ENCODE measurements around the gene CSGALNACT2. TPM values are rescaled to one million over a fixed set of nuclear protein-coding genes. Genes with fewer than 3 reads are reported as not detected.

CSGALNACT2 gene
- total and polyA plus RNA-seq, 10 of the 15 experiments (the other 5 are each of a cell fraction or from before 2014, with no cell fraction given), result 2.5 to 12.6 (median 8.7) TPM

DNA sequence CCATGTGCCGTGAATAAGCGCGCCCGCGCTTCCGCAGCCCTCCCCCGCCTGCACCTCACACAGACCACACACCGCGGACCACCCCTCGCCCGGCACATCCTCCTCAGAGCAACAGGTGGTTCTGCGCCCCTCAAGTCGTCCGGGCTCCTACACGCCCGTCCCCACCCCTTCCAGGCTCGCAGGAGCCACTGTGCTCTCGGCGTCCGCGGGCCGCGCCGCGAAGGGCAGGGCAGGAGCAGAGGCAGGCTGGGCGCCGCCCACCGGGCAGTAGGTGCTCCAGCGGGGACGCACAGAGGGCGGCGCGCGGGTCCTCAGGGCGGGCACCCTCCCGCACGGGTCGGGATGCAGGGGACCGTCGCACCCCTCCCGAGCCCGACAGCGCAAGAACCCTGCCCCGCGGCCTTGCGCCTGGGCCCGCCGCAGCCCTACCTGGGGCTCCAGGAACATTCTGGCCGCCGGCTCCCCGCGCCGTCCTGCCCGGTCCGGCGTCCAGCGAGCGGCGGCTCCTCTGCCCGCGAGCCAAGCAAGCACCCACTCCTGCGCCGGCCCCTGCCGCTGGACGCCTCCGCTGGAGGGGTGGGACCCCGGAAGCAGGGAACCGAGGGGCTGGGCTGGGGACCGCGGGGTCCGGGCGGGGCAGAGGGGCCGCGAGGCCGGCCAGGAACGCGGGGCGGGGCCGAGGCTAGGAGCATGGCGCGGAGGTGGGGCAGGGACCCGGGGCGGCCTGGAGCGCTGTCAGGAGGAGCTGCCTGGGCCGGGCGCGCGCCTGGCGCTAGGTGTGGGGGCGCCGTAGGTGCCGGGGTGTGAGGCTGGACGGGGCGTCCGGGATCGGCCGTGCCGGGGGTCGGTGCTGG is 91.2 kb downstream of the CSGALNACT2 start:
- no peak overlapping the region for H3K27ac ChIP-seq (ENCODE audit: control insufficient read depth, insufficient read depth)
- no peak for DNase-seq (ENCODE audit: low read depth, low spot score)
- no peaks in the 10 kb centered on the region for H3K79me2 ChIP-seq (ENCODE audit: control insufficient read depth, insufficient read depth, low read length)
- H2AFZ ChIP-seq (ENCODE audit: control insufficient read depth, low read depth, low read length), result no peak overlapping the region
- no peaks in the 10 kb centered on the region for H3K4me1 ChIP-seq (ENCODE audit: control insufficient read depth, insufficient read depth, low read length)
- peak; percentile 20; the same call in 2 of the 3 replicates for ATAC-seq
- peaks cover 0 to 17% of the 10 kb centered on the region in 2 experiments; a peak in 2 of 4 replicates for H3K27me3 ChIP-seq (replicated peaks in 1 of 2; ENCODE audit: control insufficient read depth in 2 of 2, insufficient read depth in 2 of 2, low read length in 1 of 2)
- H4K20me1 ChIP-seq (ENCODE audit: control insufficient read depth, insufficient read depth), result no peaks in the 10 kb centered on the region
- H3K9me3 ChIP-seq (replicated peaks; ENCODE audit: control insufficient read depth, insufficient read depth, low read length), result no peaks in the 10 kb centered on the region
- H3K36me3 ChIP-seq (ENCODE audit: control insufficient read depth in 2 of 2, insufficient read depth in 2 of 2, low read length in 1 of 2), result no peaks in the 10 kb centered on the region
- intact Hi-C loops (cut with micrococcal nuclease; ENCODE audit: unreplicated experiment), result no loop called here
- TF ChIP-seq MXI1 (IDR thresholded peaks at IDR 0.05; ENCODE audit: low read depth, low read length) (no peak), SMC3 (IDR thresholded peaks at IDR 0.05; ENCODE audit: borderline replicate concordance, low read length) (no peak), GABPA (IDR thresholded peaks at IDR 0.05; ENCODE audit: low read depth) (no peak), HCFC1 (IDR thresholded peaks at IDR 0.05; ENCODE audit: low read length) (no peak), BMI1 (IDR thresholded peaks at IDR 0.05; ENCODE audit: borderline replicate concordance) (no peak), DPF2 (IDR thresholded peaks at IDR 0.05) (no peak), EED (IDR thresholded peaks at IDR 0.05; ENCODE audit: low read depth) (no peak), ZNF217 (IDR thresholded peaks at IDR 0.05) (no peak)
- TF ChIP-seq, protein P1, sequence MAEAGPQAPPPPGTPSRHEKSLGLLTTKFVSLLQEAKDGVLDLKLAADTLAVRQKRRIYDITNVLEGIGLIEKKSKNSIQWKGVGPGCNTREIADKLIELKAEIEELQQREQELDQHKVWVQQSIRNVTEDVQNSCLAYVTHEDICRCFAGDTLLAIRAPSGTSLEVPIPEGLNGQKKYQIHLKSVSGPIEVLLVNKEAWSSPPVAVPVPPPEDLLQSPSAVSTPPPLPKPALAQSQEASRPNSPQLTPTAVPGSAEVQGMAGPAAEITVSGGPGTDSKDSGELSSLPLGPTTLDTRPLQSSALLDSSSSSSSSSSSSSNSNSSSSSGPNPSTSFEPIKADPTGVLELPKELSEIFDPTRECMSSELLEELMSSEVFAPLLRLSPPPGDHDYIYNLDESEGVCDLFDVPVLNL (IDR thresholded peaks at IDR 0.05; ENCODE audit: low read depth, low read length), result no peak
- TF ChIP-seq, protein P2, sequence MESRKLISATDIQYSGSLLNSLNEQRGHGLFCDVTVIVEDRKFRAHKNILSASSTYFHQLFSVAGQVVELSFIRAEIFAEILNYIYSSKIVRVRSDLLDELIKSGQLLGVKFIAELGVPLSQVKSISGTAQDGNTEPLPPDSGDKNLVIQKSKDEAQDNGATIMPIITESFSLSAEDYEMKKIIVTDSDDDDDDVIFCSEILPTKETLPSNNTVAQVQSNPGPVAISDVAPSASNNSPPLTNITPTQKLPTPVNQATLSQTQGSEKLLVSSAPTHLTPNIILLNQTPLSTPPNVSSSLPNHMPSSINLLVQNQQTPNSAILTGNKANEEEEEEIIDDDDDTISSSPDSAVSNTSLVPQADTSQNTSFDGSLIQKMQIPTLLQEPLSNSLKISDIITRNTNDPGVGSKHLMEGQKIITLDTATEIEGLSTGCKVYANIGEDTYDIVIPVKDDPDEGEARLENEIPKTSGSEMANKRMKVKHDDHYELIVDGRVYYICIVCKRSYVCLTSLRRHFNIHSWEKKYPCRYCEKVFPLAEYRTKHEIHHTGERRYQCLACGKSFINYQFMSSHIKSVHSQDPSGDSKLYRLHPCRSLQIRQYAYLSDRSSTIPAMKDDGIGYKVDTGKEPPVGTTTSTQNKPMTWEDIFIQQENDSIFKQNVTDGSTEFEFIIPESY (IDR thresholded peaks at IDR 0.05), result no peak
- TF ChIP-seq, protein P3, sequence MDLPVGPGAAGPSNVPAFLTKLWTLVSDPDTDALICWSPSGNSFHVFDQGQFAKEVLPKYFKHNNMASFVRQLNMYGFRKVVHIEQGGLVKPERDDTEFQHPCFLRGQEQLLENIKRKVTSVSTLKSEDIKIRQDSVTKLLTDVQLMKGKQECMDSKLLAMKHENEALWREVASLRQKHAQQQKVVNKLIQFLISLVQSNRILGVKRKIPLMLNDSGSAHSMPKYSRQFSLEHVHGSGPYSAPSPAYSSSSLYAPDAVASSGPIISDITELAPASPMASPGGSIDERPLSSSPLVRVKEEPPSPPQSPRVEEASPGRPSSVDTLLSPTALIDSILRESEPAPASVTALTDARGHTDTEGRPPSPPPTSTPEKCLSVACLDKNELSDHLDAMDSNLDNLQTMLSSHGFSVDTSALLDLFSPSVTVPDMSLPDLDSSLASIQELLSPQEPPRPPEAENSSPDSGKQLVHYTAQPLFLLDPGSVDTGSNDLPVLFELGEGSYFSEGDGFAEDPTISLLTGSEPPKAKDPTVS (IDR thresholded peaks at IDR 0.05; ENCODE audit: low read depth, low read length), result no peak
- TF ChIP-seq, protein P4, sequence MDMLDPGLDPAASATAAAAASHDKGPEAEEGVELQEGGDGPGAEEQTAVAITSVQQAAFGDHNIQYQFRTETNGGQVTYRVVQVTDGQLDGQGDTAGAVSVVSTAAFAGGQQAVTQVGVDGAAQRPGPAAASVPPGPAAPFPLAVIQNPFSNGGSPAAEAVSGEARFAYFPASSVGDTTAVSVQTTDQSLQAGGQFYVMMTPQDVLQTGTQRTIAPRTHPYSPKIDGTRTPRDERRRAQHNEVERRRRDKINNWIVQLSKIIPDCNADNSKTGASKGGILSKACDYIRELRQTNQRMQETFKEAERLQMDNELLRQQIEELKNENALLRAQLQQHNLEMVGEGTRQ (IDR thresholded peaks at IDR 0.05; ENCODE audit: borderline replicate concordance, low read depth, low read length), result no peak
- TF ChIP-seq, protein P5, sequence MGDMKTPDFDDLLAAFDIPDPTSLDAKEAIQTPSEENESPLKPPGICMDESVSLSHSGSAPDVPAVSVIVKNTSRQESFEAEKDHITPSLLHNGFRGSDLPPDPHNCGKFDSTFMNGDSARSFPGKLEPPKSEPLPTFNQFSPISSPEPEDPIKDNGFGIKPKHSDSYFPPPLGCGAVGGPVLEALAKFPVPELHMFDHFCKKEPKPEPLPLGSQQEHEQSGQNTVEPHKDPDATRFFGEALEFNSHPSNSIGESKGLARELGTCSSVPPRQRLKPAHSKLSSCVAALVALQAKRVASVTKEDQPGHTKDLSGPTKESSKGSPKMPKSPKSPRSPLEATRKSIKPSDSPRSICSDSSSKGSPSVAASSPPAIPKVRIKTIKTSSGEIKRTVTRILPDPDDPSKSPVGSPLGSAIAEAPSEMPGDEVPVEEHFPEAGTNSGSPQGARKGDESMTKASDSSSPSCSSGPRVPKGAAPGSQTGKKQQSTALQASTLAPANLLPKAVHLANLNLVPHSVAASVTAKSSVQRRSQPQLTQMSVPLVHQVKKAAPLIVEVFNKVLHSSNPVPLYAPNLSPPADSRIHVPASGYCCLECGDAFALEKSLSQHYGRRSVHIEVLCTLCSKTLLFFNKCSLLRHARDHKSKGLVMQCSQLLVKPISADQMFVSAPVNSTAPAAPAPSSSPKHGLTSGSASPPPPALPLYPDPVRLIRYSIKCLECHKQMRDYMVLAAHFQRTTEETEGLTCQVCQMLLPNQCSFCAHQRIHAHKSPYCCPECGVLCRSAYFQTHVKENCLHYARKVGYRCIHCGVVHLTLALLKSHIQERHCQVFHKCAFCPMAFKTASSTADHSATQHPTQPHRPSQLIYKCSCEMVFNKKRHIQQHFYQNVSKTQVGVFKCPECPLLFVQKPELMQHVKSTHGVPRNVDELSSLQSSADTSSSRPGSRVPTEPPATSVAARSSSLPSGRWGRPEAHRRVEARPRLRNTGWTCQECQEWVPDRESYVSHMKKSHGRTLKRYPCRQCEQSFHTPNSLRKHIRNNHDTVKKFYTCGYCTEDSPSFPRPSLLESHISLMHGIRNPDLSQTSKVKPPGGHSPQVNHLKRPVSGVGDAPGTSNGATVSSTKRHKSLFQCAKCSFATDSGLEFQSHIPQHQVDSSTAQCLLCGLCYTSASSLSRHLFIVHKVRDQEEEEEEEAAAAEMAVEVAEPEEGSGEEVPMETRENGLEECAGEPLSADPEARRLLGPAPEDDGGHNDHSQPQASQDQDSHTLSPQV (IDR thresholded peaks at IDR 0.05), result no peak
- no peak for FAIRE-seq
- 46% methylated on average over 70 of the region's 99 CpGs for WGBS (ENCODE audit: insufficient coverage, insufficient replicate concordance, low lambda C conversion rate, missing lambda C conversion rate)
- no peak overlapping the region for H3K4me3 ChIP-seq
- RAD21 ChIA-PET (ENCODE audit: unreplicated experiment), result no interaction called here
- POLR2A ChIA-PET, result no interaction called here
- CTCF ChIA-PET, result no interaction called here
- in situ Hi-C loops (cut with MboI), result no loop called here
- H3K9ac ChIP-seq (ENCODE audit: control insufficient read depth, insufficient read depth, low read length), result no peak overlapping the region
- BruUV-seq (replicated peaks), result no TSS peak
- no peak overlapping the region for H3K4me2 ChIP-seq (ENCODE audit: control insufficient read depth, insufficient read depth)
- SMC1A ChIA-PET (ENCODE audit: uncharacterized antibody, unreplicated experiment), result no interaction called here
